ENCODE data around the gene ULK2. TPM values are rescaled to one million over a fixed set of nuclear protein-coding genes. Genes with fewer than 3 reads are reported as not detected.

ULK2 gene
- total RNA-seq, 1 experiment from 2014 or later: 5.1 TPM

DNA sequence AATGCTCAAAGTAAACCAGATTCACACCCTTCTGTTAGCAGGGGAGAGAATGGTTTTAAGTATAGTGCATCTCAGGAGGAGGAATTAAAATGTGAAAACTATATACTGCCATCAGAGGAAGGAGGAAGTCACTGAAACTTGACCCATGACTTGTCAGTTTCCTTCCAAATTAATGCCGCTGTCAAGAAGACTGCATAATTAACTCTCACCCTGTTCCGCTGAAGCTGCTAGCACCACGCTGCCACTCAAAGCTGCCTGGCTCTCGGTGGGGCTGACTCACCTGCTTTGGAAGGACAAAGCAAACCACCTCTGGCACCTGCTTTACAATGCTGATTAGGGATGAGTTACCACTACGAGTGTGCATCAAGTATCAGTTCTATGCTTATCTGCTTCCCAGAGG is 37.8 kb upstream of the ULK2 start (continued):
- no peak for TF ChIP-seq TCF7 (CRISPR knock-in tag; IDR thresholded peaks at IDR 0.05; ENCODE audit: low read depth)
- TF ChIP-seq, protein P1, sequence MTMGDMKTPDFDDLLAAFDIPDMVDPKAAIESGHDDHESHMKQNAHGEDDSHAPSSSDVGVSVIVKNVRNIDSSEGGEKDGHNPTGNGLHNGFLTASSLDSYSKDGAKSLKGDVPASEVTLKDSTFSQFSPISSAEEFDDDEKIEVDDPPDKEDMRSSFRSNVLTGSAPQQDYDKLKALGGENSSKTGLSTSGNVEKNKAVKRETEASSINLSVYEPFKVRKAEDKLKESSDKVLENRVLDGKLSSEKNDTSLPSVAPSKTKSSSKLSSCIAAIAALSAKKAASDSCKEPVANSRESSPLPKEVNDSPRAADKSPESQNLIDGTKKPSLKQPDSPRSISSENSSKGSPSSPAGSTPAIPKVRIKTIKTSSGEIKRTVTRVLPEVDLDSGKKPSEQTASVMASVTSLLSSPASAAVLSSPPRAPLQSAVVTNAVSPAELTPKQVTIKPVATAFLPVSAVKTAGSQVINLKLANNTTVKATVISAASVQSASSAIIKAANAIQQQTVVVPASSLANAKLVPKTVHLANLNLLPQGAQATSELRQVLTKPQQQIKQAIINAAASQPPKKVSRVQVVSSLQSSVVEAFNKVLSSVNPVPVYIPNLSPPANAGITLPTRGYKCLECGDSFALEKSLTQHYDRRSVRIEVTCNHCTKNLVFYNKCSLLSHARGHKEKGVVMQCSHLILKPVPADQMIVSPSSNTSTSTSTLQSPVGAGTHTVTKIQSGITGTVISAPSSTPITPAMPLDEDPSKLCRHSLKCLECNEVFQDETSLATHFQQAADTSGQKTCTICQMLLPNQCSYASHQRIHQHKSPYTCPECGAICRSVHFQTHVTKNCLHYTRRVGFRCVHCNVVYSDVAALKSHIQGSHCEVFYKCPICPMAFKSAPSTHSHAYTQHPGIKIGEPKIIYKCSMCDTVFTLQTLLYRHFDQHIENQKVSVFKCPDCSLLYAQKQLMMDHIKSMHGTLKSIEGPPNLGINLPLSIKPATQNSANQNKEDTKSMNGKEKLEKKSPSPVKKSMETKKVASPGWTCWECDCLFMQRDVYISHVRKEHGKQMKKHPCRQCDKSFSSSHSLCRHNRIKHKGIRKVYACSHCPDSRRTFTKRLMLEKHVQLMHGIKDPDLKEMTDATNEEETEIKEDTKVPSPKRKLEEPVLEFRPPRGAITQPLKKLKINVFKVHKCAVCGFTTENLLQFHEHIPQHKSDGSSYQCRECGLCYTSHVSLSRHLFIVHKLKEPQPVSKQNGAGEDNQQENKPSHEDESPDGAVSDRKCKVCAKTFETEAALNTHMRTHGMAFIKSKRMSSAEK (CRISPR knock-in tag; IDR thresholded peaks at IDR 0.05; ENCODE audit: borderline replicate concordance): no peak

DNA sequence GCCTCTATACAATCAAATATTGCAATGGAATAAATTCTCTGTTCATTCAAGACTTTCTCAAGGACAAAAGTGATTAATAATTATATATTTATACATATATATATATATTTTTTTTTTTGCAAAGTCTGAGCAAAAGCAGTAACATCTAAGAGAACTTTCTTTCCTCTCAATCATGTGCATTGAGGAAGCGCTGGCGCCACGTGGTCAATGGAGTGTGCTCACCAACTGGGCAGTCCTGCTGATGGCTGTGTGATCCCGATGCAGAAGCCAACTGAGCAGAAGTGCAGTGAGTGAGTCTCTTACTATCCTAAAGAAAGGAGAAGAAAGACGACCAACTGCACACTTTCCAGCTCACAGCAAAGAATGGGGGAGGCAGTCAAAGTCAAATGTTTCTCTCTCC is 37.2 kb upstream of the ULK2 start:
- ChIA-PET CTCF (no interaction called here), POLR2A (no interaction called here)
- no peak overlapping the region for H3K27ac Mint-ChIP-seq
- TF ChIP-seq, protein P2, sequence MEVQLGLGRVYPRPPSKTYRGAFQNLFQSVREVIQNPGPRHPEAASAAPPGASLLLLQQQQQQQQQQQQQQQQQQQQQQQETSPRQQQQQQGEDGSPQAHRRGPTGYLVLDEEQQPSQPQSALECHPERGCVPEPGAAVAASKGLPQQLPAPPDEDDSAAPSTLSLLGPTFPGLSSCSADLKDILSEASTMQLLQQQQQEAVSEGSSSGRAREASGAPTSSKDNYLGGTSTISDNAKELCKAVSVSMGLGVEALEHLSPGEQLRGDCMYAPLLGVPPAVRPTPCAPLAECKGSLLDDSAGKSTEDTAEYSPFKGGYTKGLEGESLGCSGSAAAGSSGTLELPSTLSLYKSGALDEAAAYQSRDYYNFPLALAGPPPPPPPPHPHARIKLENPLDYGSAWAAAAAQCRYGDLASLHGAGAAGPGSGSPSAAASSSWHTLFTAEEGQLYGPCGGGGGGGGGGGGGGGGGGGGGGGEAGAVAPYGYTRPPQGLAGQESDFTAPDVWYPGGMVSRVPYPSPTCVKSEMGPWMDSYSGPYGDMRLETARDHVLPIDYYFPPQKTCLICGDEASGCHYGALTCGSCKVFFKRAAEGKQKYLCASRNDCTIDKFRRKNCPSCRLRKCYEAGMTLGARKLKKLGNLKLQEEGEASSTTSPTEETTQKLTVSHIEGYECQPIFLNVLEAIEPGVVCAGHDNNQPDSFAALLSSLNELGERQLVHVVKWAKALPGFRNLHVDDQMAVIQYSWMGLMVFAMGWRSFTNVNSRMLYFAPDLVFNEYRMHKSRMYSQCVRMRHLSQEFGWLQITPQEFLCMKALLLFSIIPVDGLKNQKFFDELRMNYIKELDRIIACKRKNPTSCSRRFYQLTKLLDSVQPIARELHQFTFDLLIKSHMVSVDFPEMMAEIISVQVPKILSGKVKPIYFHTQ (CRISPR knock-in tag; IDR thresholded peaks at IDR 0.05): no peak
- H3K27me3 Mint-ChIP-seq (ENCODE audit: low read depth): no peaks in the 10 kb centered on the region
- no peak for ATAC-seq
- DNase-seq (ENCODE audit: low spot score): no peak
- H3K4me1 Mint-ChIP-seq: no peaks in the 10 kb centered on the region
- no peak overlapping the region for H3K4me3 Mint-ChIP-seq
- peaks cover 60% of the 10 kb centered on the region for H3K36me3 Mint-ChIP-seq
- H3K9me3 Mint-ChIP-seq: no peaks in the 10 kb centered on the region

DNA sequence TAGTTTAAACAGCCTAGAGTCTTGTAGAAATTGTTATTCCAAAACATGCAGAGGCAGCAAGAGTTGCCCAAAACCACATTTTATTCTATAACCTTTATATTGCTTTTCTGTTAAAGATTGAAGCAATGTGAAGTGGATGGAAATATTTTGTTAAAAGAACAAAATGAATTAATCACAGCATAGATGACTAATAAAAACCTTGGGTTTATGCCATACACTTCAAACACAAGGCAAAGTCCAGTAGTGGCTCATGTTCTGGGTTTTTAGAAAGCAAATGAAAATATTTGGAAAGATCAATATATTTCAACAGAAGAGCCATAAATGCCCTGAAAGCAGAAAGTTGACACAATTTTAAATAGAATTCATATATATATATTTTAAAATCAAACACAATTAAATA is 36.7 kb upstream of the ULK2 start:
- H3K36me3 Mint-ChIP-seq: peaks cover 57% of the 10 kb centered on the region
- no peak overlapping the region for H3K4me3 Mint-ChIP-seq
- ChIA-PET CTCF (no interaction called here), POLR2A (no interaction called here)
- no peaks in the 10 kb centered on the region for H3K9me3 Mint-ChIP-seq
- no peak overlapping the region for H3K27ac Mint-ChIP-seq
- no peaks in the 10 kb centered on the region for H3K27me3 Mint-ChIP-seq (ENCODE audit: low read depth)
- ATAC-seq: no peak
- no peaks in the 10 kb centered on the region for H3K4me1 Mint-ChIP-seq
- DNase-seq (ENCODE audit: low spot score): no peak
- TF ChIP-seq, protein P3, sequence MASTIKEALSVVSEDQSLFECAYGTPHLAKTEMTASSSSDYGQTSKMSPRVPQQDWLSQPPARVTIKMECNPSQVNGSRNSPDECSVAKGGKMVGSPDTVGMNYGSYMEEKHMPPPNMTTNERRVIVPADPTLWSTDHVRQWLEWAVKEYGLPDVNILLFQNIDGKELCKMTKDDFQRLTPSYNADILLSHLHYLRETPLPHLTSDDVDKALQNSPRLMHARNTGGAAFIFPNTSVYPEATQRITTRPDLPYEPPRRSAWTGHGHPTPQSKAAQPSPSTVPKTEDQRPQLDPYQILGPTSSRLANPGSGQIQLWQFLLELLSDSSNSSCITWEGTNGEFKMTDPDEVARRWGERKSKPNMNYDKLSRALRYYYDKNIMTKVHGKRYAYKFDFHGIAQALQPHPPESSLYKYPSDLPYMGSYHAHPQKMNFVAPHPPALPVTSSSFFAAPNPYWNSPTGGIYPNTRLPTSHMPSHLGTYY (CRISPR knock-in tag; IDR thresholded peaks at IDR 0.05): no peak
- TF ChIP-seq CREB1 (CRISPR knock-in tag; IDR thresholded peaks at IDR 0.05) (no peak), SP1 (CRISPR knock-in tag; conservative IDR thresholded peaks at IDR 0.05) (no peak), NR2C2 (CRISPR knock-in tag; IDR thresholded peaks at IDR 0.05) (no peak), NR1H2 (CRISPR knock-in tag; IDR thresholded peaks at IDR 0.05) (no peak), FOXJ3 (CRISPR knock-in tag; IDR thresholded peaks at IDR 0.05; ENCODE audit: borderline replicate concordance) (no peak), ZNF263 (CRISPR knock-in tag; IDR thresholded peaks at IDR 0.05; ENCODE audit: low read depth) (no peak), TEAD1 (CRISPR knock-in tag; IDR thresholded peaks at IDR 0.05) (no peak), ZNF219 (CRISPR knock-in tag; IDR thresholded peaks at IDR 0.05; ENCODE audit: borderline replicate concordance) (no peak)
- TF ChIP-seq, protein P1 (CRISPR knock-in tag; IDR thresholded peaks at IDR 0.05; ENCODE audit: borderline replicate concordance): no peak
- TF ChIP-seq, protein P4, sequence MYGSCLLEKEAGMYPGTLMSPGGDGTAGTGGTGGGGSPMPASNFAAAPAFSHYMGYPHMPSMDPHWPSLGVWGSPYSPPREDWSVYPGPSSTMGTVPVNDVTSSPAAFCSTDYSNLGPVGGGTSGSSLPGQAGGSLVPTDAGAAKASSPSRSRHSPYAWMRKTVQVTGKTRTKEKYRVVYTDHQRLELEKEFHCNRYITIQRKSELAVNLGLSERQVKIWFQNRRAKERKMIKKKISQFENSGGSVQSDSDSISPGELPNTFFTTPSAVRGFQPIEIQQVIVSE (CRISPR knock-in tag; IDR thresholded peaks at IDR 0.05; ENCODE audit: borderline replicate concordance): no peak
- TF ChIP-seq, protein P5, sequence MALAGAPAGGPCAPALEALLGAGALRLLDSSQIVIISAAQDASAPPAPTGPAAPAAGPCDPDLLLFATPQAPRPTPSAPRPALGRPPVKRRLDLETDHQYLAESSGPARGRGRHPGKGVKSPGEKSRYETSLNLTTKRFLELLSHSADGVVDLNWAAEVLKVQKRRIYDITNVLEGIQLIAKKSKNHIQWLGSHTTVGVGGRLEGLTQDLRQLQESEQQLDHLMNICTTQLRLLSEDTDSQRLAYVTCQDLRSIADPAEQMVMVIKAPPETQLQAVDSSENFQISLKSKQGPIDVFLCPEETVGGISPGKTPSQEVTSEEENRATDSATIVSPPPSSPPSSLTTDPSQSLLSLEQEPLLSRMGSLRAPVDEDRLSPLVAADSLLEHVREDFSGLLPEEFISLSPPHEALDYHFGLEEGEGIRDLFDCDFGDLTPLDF (CRISPR knock-in tag; IDR thresholded peaks at IDR 0.05): no peak
- TF ChIP-seq, protein P6, sequence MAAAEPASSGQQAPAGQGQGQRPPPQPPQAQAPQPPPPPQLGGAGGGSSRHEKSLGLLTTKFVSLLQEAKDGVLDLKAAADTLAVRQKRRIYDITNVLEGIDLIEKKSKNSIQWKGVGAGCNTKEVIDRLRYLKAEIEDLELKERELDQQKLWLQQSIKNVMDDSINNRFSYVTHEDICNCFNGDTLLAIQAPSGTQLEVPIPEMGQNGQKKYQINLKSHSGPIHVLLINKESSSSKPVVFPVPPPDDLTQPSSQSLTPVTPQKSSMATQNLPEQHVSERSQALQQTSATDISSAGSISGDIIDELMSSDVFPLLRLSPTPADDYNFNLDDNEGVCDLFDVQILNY (CRISPR knock-in tag; IDR thresholded peaks at IDR 0.05): no peak
